Body of pancreas (tissue), 4 donors: ENCODE data around the gene ROR1. TPM values are rescaled to one million over a fixed set of nuclear protein-coding genes. Genes with fewer than 3 reads are reported as not detected.
A peak's percentile ranks its signal among the peaks of the same experiment; 100 is the strongest.

Experiments used
- ATAC-seq: fragments of 150-250 bp; one replicate; pipeline ENCODE4 v1.9.1; 2016
- DNase-seq, 4 donors: peaks; one replicate each; pipeline ENCODE4 v3.0.0-alpha.2; 2019
- H3K27ac ChIP-seq, 4 donors: fragments of 200-600 bp; sonication (generic); 1 replicate in 3 of 4; 2 replicates in 1 of 4; pipeline versions ENCODE4 v1.5.1 to v1.6.1; 2016 to 2019; ENCODE audit warnings: mild to moderate bottlenecking in 1 of 4, mixed read lengths in 1 of 4, moderate library complexity in 1 of 4
- H3K27me3 ChIP-seq, 2 donors: fragments of 200-600 bp; sonication (generic); one replicate each; pipeline ENCODE4 v1.6.0; 2016; ENCODE audit warnings: mild to moderate bottlenecking in 1 of 2
- H3K36me3 ChIP-seq, 2 donors: fragments of 200-600 bp; sonication (generic); replicated peaks in 1 of 2; 2 replicates each; pipeline ENCODE4 v1.5.1; 2016; ENCODE audit warnings: low read depth in 2 of 2; ENCODE audit not compliant: insufficient read depth in 1 of 2
- H3K4me1 ChIP-seq: fragments of 200-600 bp; sonication (generic); one replicate; pipeline ENCODE4 v1.6.0; 2016
- H3K4me3 ChIP-seq, 2 donors: fragments of 200-600 bp; sonication (generic); 1 replicate in 1 of 2; 2 replicates in 1 of 2; pipeline ENCODE4 v1.5.1; 2016 to 2019
- H3K9me3 ChIP-seq, 3 donors: fragments of 200-600 bp; sonication (generic); 1 replicate in 2 of 3; 2 replicates in 1 of 3; pipeline ENCODE4 v1.5.1; 2016
- CTCF ChIP-seq, 7 experiments: fragments of 450-650 bp in 4 of 7; fragments of 200-600 bp in 3 of 7; sonication (generic) in 3 of 7; IDR thresholded peaks; one replicate each; pipeline ENCODE4 v1.5.1; 2016 to 2019; ENCODE audit warnings: antibody characterized with exemption in 7 of 7
- POLR2A ChIP-seq, 3 donors: fragments of 450-650 bp; IDR thresholded peaks; one replicate each; pipeline ENCODE4 v1.6.1; 2016; ENCODE audit warnings: antibody characterized with exemption in 3 of 3, mild to moderate bottlenecking in 2 of 3
- WGBS, 2 donors: methylation state at CpG; one replicate each; pipeline ENCODE4 v1.1.5; 2017; 5-methylcytosine and 5-hydroxymethylcytosine counted together
- intact Hi-C: fragments of 100-400 bp; cut with DNase I; formaldehyde crosslinking; loops from one replicate; pipeline ENCODE4 v1.15.1; 2023
- total RNA-seq, 2 donors: library from RNA; depleted of rRNA; stranded (reverse); fragments of >200 nt; gene quantifications; one replicate each; pipeline ENCODE4 v1.1.0, GENCODE V29; 2016

Gene ROR1
- total RNA-seq, 2 donors from 2014 or later, result 26.7 to 56.0 TPM

GRCh38 chr1:64043288-64043687 is 269.5 kb downstream of the ROR1 start:
- 81 to 90% methylated on average over 2 of the region's 2 CpGs for WGBS, 2 donors
- H3K4me1 ChIP-seq, result peaks cover 37% of the 10 kb centered on the region
- no peaks in the 10 kb centered on the region for H3K9me3 ChIP-seq
- no peak for TF ChIP-seq CTCF (IDR thresholded peaks at IDR 0.05)
- TF ChIP-seq POLR2A (IDR thresholded peaks at IDR 0.05), result no peak
- no peak overlapping the region for H3K4me3 ChIP-seq
- intact Hi-C loops, result no loop called here
- DNase-seq (no peak), ATAC-seq (no peak)
- no peaks in the 10 kb centered on the region for H3K36me3 ChIP-seq
- no peaks in the 10 kb centered on the region for H3K27me3 ChIP-seq
- peak overlapping the region in 3 of 4 donors; percentile 60 to 89 (median 85) for H3K27ac ChIP-seq

- H3K27ac ChIP-seq, result no peak overlapping the region
- H3K9me3 ChIP-seq, result no peaks in the 10 kb centered on the region
- no peaks in the 10 kb centered on the region for H3K27me3 ChIP-seq
- TF ChIP-seq POLR2A (IDR thresholded peaks at IDR 0.05), result no peak
- TF ChIP-seq CTCF (IDR thresholded peaks at IDR 0.05), result no peak
- DNase-seq (no peak), ATAC-seq (no peak)
- intact Hi-C loops, result no loop called here
- H3K4me1 ChIP-seq, result peaks cover 33% of the 10 kb centered on the region
- no peak overlapping the region for H3K4me3 ChIP-seq
- WGBS, 2 donors, result 96 to 97% methylated on average over 5 of the region's 5 CpGs
- no peaks in the 10 kb centered on the region for H3K36me3 ChIP-seq
Measured at GRCh38 chr1:64043976-64044375, 270.2 kb downstream of the ROR1 start.

- Histone ChIP-seq H3K4me1 (peaks cover 24% of the 10 kb centered on the region), H3K27me3 (no peaks in the 10 kb centered on the region), H3K9me3 (no peaks in the 10 kb centered on the region), H3K27ac (no peak overlapping the region), H3K4me3 (no peak overlapping the region), H3K36me3 (no peaks in the 10 kb centered on the region)
- no peak for TF ChIP-seq POLR2A (IDR thresholded peaks at IDR 0.05)
- TF ChIP-seq CTCF (IDR thresholded peaks at IDR 0.05), result no peak
- intact Hi-C loops, result no loop called here
- DNase-seq, result no peak
- ATAC-seq, result no peak
- 90 to 100% methylated on average over 2 of the region's 2 CpGs for WGBS, 2 donors
Measured at GRCh38 chr1:64046243-64046642, 272.4 kb downstream of the ROR1 start.

GRCh38 chr1:64046891-64047290 is 273.1 kb downstream of the ROR1 start:
- Histone ChIP-seq H3K27me3 (no peaks in the 10 kb centered on the region), H3K9me3 (no peaks in the 10 kb centered on the region), H3K4me3 (no peak overlapping the region), H3K36me3 (no peaks in the 10 kb centered on the region), H3K4me1 (peaks cover 22% of the 10 kb centered on the region), H3K27ac (no peak overlapping the region)
- ATAC-seq (no peak), DNase-seq (no peak)
- TF ChIP-seq CTCF (IDR thresholded peaks at IDR 0.05) (no peak), POLR2A (IDR thresholded peaks at IDR 0.05) (no peak)
- intact Hi-C loops, result no loop called here

GRCh38 chr1:64047549-64047996 is 273.8 kb downstream of the ROR1 start:
- Histone ChIP-seq H3K9me3 (no peaks in the 10 kb centered on the region), H3K36me3 (no peaks in the 10 kb centered on the region), H3K27ac (no peak overlapping the region), H3K4me3 (no peak overlapping the region), H3K4me1 (peaks cover 21% of the 10 kb centered on the region), H3K27me3 (no peaks in the 10 kb centered on the region)
- no peak for TF ChIP-seq CTCF (IDR thresholded peaks at IDR 0.05)
- no peak for TF ChIP-seq POLR2A (IDR thresholded peaks at IDR 0.05)
- WGBS, 2 donors, result 79 to 82% methylated on average over 1 of the region's 1 CpG
- ATAC-seq (no peak), DNase-seq (no peak)
- intact Hi-C loops, result no loop called here
